ENCODE data around the gene MRPL58. TPM values are rescaled to one million over a fixed set of nuclear protein-coding genes. Genes with fewer than 3 reads are reported as not detected.

Gene MRPL58
- total RNA-seq, 2 donors from 2014 or later = 39.1 to 50.6 TPM

- peaks cover 36% of the 10 kb centered on the region for H3K4me1 Mint-ChIP-seq (ENCODE audit: low read depth)
- DNase-seq (no peak), ATAC-seq (replicated peaks in 1 of 2) (no peak)
- H3K27me3 Mint-ChIP-seq (ENCODE audit: low read depth) = no peaks in the 10 kb centered on the region
- H3K27ac Mint-ChIP-seq = peak overlapping the region; percentile 86
- H3K4me3 Mint-ChIP-seq = peak overlapping the region; percentile 55 to 57
- peaks cover 0 to 4% of the 10 kb centered on the region in 2 donors for H3K36me3 Mint-ChIP-seq (ENCODE audit: insufficient read depth in 2 of 2)
- no peaks in the 10 kb centered on the region for H3K9me3 Mint-ChIP-seq
These were observed 52.5 kb downstream of the MRPL58 start for GRCh38 chr17:75064867-75065561.

DNA sequence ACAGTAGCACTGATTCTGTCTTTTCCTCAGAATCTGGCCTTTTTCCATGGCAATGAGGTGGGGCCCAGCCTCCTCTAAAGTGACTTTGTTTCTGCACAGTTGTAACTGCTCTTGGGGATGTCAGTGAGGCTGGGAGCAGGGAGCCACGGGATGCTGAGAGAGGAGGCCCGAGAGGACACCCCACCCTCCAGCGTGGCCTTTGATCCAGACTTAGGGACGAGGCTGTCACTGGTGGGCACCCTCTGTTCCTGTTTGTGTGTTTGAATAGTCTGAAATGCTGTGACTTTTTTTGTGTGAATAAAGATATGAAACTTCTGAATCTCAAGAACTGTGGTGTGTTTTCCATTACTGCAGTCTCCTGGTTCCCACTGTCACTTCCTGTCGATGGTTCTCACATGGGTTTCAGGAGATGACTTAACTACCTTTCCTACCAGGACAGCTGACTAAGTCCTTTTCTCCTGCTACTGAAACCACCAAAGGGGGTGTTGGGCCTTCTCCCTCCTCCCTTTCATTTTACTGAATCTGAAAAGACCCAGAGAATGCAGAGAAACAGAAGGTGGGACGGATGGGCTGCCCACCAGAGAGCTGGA lies 53.2 kb downstream of the MRPL58 start:
- Mint-ChIP-seq H3K27ac (peak overlapping the region; percentile 86), H3K36me3 (ENCODE audit: insufficient read depth in 2 of 2) (peaks cover 0 to 4% of the 10 kb centered on the region in 2 donors), H3K9me3 (no peaks in the 10 kb centered on the region), H3K4me3 (peak overlapping the region; percentile 55 to 57), H3K4me1 (ENCODE audit: low read depth) (peaks cover 36% of the 10 kb centered on the region), H3K27me3 (ENCODE audit: low read depth) (no peaks in the 10 kb centered on the region)
- DNase-seq = no peak
- ATAC-seq (replicated peaks in 1 of 2) = peak; percentile 62

- Mint-ChIP-seq H3K9me3 (no peaks in the 10 kb centered on the region), H3K4me1 (ENCODE audit: low read depth) (peaks cover 36% of the 10 kb centered on the region), H3K27ac (no peak overlapping the region), H3K36me3 (ENCODE audit: insufficient read depth in 2 of 2) (peaks cover 0 to 3% of the 10 kb centered on the region in 2 donors), H3K4me3 (peak overlapping the region in 1 of 2 donors; percentile 47), H3K27me3 (ENCODE audit: low read depth) (no peaks in the 10 kb centered on the region)
- peak; percentile 30 to 31 for DNase-seq
- peak; percentile 76 to 80 for ATAC-seq (replicated peaks in 1 of 2)
These were observed 55.4 kb downstream of the MRPL58 start for GRCh38 chr17:75067856-75068255.

- no peaks in the 10 kb centered on the region for H3K36me3 Mint-ChIP-seq (ENCODE audit: insufficient read depth in 2 of 2)
- no peak overlapping the region for H3K27ac Mint-ChIP-seq
- no peak for ATAC-seq (replicated peaks in 1 of 2)
- DNase-seq = no peak
- peaks cover 36% of the 10 kb centered on the region for H3K4me1 Mint-ChIP-seq (ENCODE audit: low read depth)
- no peaks in the 10 kb centered on the region for H3K27me3 Mint-ChIP-seq (ENCODE audit: low read depth)
- no peak overlapping the region for H3K4me3 Mint-ChIP-seq
- H3K9me3 Mint-ChIP-seq = no peaks in the 10 kb centered on the region
These were observed 56.3 kb downstream of the MRPL58 start for GRCh38 chr17:75068750-75069149.

GRCh38 chr17:75069783-75070182 lies 57.3 kb downstream of the MRPL58 start:
- H3K4me1 Mint-ChIP-seq (ENCODE audit: low read depth) = peaks cover 34% of the 10 kb centered on the region
- no peak for ATAC-seq (replicated peaks in 1 of 2)
- H3K36me3 Mint-ChIP-seq (ENCODE audit: insufficient read depth in 2 of 2) = no peaks in the 10 kb centered on the region
- no peaks in the 10 kb centered on the region for H3K9me3 Mint-ChIP-seq
- H3K27ac Mint-ChIP-seq = no peak overlapping the region
- no peak for DNase-seq
- no peaks in the 10 kb centered on the region for H3K27me3 Mint-ChIP-seq (ENCODE audit: low read depth)
- H3K4me3 Mint-ChIP-seq = no peak overlapping the region

Other genes starting within 250 kb of the MRPL58 start
- 10 to 100 TPM; 49.7 to 58.4 TPM for gene NAT9, start 236.3 kb upstream of the MRPL58 start, total RNA-seq
- gene GRIN2C, start 152.8 kb upstream of the MRPL58 start, total RNA-seq = under 1 TPM; 0.14 to 0.37 TPM
- 10 to 100 TPM; 44.3 to 79.7 TPM for gene FDXR, start 139.7 kb upstream of the MRPL58 start, total RNA-seq
- gene FADS6, start 119.0 kb upstream of the MRPL58 start, total RNA-seq = not detected
- not detected for gene USH1G, start 89.4 kb upstream of the MRPL58 start, total RNA-seq
- gene OTOP2, start 88.4 kb upstream of the MRPL58 start, total RNA-seq = not detected
- not detected for gene OTOP3, start 76.8 kb upstream of the MRPL58 start, total RNA-seq
- 1 to 10 TPM; 7.3 to 7.4 TPM for gene HID1, start 39.9 kb upstream of the MRPL58 start, total RNA-seq
- under 1 TPM; 0.56 to 0.72 TPM for gene CDR2L, start 25.0 kb upstream of the MRPL58 start, total RNA-seq
- 100 to 1,000 TPM; 125 to 147 TPM for gene ATP5PD, start 34.3 kb downstream of the MRPL58 start, total RNA-seq
- 10 to 100 TPM; 21.4 to 24.1 TPM for gene KCTD2, start 34.6 kb downstream of the MRPL58 start, total RNA-seq
- gene SLC16A5, start 75.3 kb downstream of the MRPL58 start, total RNA-seq = 1 to 10 TPM; 7.5 to 9.8 TPM
- gene ARMC7, start 97.3 kb downstream of the MRPL58 start, total RNA-seq = 10 to 100 TPM; 10.6 to 12.9 TPM
- gene NT5C, start 119.1 kb downstream of the MRPL58 start, total RNA-seq = 10 to 100 TPM; 56.5 to 65.9 TPM
- 100 to 1,000 TPM; 162 to 188 TPM for gene JPT1, start 141.8 kb downstream of the MRPL58 start, total RNA-seq
- 100 to 1,000 TPM; 361 to 368 TPM for gene SUMO2, start 170.3 kb downstream of the MRPL58 start, total RNA-seq
- gene NUP85, start 193.0 kb downstream of the MRPL58 start, total RNA-seq = 100 to 1,000 TPM in 1 of 2 donors, 10 to 100 TPM in 1; 88.3 to 114 TPM
- 10 to 100 TPM; 77.1 to 80.9 TPM for gene GGA3, start 248.9 kb downstream of the MRPL58 start, total RNA-seq
- gene MRPS7, start 249.2 kb downstream of the MRPL58 start, total RNA-seq = 10 to 100 TPM; 42.8 to 43.0 TPM